Thoracic aorta (tissue), 2 donors: ENCODE results near the gene CES2. TPM values are rescaled to one million over a fixed set of nuclear protein-coding genes. Genes with fewer than 3 reads are reported as not detected.
"Not testable (repeated sequence)": the region's sequence is repeated elsewhere in the genome, so short reads cannot be mapped to it uniquely, and the experiment has no call there.

ENCODE experiments used
- ATAC-seq: fragments of 150-250 bp; one replicate; pipeline ENCODE4 v1.8.0; 2017; ENCODE audit warnings: low read depth; ENCODE audit not compliant: insufficient number of reproducible peaks, low FRiP score
- DNase-seq: peaks from one replicate; pipeline ENCODE4 v3.0.0-alpha.2; 2020; ENCODE audit warnings: low spot score
- H3K27ac ChIP-seq, 2 donors: fragments of 200-600 bp; sonication (generic); 1 replicate in 1 of 2; 2 replicates in 1 of 2; pipeline ENCODE4 v1.5.1; 2016; ENCODE audit warnings: mild to moderate bottlenecking in 2 of 2, moderate library complexity in 2 of 2
- H3K27me3 ChIP-seq: fragments of 200-600 bp; sonication (generic); replicated peaks from 2 replicates; pipeline ENCODE4 v1.6.0; 2016; ENCODE audit warnings: mild to moderate bottlenecking; ENCODE audit not compliant: insufficient read depth
- H3K36me3 ChIP-seq: fragments of 200-600 bp; sonication (generic); one replicate; pipeline ENCODE4 v1.5.1; 2016
- H3K4me1 ChIP-seq, 2 donors: fragments of 200-600 bp; sonication (generic); 1 replicate in 1 of 2; 2 replicates in 1 of 2; pipeline versions ENCODE4 v1.5.1 to v1.6.0; 2016; ENCODE audit warnings: low read depth in 2 of 2, mild to moderate bottlenecking in 1 of 2; ENCODE audit not compliant: control insufficient read depth in 1 of 2
- H3K4me3 ChIP-seq: fragments of 200-600 bp; sonication (generic); 2 replicates; pipeline ENCODE4 v1.5.1; 2016; ENCODE audit warnings: mild to moderate bottlenecking
- H3K9me3 ChIP-seq: fragments of 200-600 bp; sonication (generic); 2 replicates; pipeline ENCODE4 v1.5.1; 2016
- total RNA-seq, 2 donors: library from RNA; depleted of rRNA; stranded (reverse); fragments of >200 nt; gene quantifications; one replicate each; pipeline versions ENCODE4 v1.1.0 to v1.2.3, GENCODE V29; 2016
- TF ChIP-seq, protein P1 (sequence below): fragments of 200-600 bp; sonication (generic); IDR thresholded peaks from one replicate; pipeline ENCODE4 v1.5.1; 2019; ENCODE audit warnings: antibody characterized with exemption

Gene CES2
- total RNA-seq, 2 donors from 2014 or later, result 29.8 to 92.7 TPM

DNA sequence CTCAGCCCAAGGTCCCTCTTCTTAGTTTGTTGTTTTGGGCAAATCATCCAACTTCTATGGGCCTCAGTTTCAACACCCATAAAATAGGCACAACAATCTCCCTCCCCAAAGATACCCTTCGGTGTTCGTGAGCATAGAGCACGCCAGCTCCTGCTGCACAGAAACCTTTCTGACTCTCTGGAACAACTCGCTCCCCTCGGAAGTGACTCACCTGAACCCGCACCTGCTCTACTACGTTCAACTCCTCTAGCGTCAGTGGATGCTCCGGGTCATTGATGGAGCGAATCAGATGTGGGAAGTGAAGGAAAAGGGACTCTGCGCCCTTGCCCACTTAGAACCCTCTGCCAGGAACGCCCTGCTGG, 1.6 kb upstream of the CES2 start:
- ATAC-seq (no peak), DNase-seq (no peak)
- no peaks in the 10 kb centered on the region for H3K9me3 ChIP-seq
- peaks cover 15 to 41% of the 10 kb centered on the region in 2 donors for H3K4me1 ChIP-seq
- H3K27ac ChIP-seq, result peak overlapping the region; percentile 81 to 91
- TF ChIP-seq, protein P1, sequence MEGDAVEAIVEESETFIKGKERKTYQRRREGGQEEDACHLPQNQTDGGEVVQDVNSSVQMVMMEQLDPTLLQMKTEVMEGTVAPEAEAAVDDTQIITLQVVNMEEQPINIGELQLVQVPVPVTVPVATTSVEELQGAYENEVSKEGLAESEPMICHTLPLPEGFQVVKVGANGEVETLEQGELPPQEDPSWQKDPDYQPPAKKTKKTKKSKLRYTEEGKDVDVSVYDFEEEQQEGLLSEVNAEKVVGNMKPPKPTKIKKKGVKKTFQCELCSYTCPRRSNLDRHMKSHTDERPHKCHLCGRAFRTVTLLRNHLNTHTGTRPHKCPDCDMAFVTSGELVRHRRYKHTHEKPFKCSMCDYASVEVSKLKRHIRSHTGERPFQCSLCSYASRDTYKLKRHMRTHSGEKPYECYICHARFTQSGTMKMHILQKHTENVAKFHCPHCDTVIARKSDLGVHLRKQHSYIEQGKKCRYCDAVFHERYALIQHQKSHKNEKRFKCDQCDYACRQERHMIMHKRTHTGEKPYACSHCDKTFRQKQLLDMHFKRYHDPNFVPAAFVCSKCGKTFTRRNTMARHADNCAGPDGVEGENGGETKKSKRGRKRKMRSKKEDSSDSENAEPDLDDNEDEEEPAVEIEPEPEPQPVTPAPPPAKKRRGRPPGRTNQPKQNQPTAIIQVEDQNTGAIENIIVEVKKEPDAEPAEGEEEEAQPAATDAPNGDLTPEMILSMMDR, result no peak
- no peaks in the 10 kb centered on the region for H3K27me3 ChIP-seq
- peak overlapping the region; percentile 98 for H3K4me3 ChIP-seq
- peaks cover 5% of the 10 kb centered on the region for H3K36me3 ChIP-seq

DNA sequence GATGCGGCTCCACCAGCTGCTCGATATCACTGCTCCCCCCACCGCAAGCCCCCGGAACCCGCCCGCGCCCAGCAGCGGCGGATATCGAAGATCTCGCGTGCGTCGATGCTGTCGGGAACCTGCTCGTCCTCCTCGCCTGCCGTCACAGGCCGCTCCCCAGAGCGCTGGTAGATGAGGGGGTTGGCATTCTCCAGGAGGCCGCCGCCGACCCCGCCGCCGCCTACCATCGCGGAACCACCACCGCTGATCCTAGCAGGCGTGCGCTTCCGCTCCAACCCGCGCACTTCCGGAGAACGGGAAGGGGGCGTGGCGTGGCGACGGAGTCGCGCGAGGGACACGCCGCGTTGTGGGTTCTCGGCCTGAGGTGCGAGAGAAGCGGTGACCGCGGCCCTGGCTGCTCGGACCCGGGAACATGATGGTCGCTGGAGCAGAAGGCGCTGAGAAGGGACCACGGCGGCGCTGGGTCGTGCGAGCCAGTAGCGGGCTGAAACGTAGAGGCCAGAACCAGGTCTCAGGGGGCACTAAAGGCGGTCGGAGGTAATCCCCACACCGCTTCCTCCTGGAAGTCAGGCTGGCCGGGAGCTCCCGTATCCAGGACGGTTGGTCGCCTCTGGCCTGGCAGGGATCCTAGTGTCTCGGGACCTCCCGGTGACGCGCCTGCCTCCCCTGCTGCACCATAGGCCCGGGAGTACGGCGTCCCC, 1.0 kb upstream of the CES2 start, which contains the start of gene CIAO2B:
Gene CIAO2B, minus strand, starts transcription at position 265 of the 701 bp plus-strand sequence. Its CDS starts 38 bp downstream, at position 227.
- peak; percentile 71 for ATAC-seq
- no peak for DNase-seq
- peak within 1 kb of the TSS; percentile 81 to 91 for H3K27ac ChIP-seq
- H3K27me3 ChIP-seq, result no peaks in the 10 kb centered on the region
- peak within 1 kb of the TSS; percentile 98 for H3K4me3 ChIP-seq
- no peaks in the 10 kb centered on the region for H3K9me3 ChIP-seq
- TF ChIP-seq, protein P1, result no peak
- peaks cover 15 to 37% of the 10 kb centered on the region in 2 donors for H3K4me1 ChIP-seq
- H3K36me3 ChIP-seq, result peaks cover 7% of the 10 kb centered on the region

DNA sequence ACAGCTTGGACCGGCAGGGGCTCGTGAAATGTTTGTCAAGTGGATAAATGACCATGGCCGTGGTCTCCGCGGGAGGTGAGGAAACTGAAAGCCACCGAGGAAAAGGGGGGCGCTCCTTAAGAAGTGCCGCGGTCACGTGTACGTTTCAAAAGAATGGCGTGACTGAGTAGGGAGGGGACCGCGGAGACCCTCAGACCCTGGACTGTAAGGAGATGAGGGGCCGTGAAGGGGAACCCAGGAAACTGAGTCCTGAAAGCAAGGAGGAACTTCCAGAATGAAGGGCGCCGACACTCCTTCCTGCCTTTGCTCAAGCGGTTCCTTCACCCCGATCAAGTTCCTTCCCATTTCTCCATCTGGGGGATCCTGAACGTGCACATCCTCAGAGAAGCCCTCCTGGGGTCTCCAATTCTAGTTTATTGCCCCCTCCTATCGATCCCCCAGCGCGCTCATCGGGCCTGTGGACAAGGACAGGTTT, 440 bp upstream of the CES2 start:
- Histone ChIP-seq H3K4me3 (peak overlapping the region; percentile 98), H3K4me1 (peaks cover 15 to 37% of the 10 kb centered on the region in 2 donors), H3K27ac (peak overlapping the region; percentile 81 to 91)
- not testable (repeated sequence) for ATAC-seq, H3K27me3 ChIP-seq, H3K9me3 ChIP-seq, DNase-seq, H3K36me3 ChIP-seq

DNA sequence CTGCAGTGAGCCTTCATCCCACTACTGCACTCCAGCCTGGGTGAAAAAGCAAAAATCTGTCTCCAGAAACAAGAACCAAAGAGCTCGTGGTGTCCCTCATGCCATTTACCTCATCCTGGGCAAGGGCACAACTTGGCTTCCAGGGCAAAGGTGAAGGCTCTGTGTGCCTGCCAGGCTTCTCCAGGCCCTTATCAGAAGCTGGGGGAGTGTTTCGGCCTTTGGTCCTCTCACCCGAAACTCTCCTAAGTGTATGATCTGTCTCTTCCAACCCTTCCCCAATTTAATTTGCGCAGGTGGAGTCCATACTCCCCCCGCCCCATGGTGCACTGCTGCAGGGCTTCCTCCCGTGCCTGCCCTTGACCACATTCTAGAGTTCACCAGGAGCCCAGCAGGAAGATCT, 1.1 kb downstream of the CES2 start:
- H3K36me3 ChIP-seq, result peaks cover 21% of the 10 kb centered on the region
- no peak overlapping the region for H3K4me3 ChIP-seq
- TF ChIP-seq, protein P1, result no peak

DNA sequence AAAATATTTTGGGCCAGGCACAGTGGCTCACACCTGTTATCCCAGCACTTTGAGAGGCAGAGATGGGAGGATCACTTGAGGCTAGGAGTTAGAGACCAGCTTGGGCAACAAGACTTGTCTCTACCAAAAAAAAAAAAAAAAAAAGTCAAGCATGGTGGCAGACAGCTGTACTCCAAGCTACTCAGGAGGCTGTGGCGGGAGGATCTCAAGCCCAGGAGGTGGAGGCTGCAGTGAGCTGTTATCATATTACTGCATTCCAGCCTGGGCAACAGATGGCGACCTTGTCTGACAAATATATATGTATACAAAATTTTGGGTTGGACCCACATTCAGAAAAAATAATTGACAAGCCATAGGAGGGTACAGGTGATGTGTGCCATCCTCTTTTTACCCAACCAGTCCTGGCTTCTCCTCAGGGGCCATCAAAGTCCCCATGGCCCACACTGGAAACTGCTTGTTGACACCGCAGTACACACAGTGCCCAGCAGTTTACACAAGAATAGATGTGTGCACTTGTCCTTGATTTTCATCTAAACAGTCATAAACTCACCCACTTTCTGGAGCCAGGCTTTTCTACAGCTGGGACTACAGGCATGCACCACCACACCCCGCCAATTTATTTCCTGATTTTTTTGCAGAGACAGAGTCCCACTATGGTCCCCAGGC, 1.7 kb downstream of the CES2 start:
- no peak for DNase-seq
- Histone ChIP-seq H3K36me3 (peaks cover 25% of the 10 kb centered on the region), H3K4me3 (no peak overlapping the region), H3K27me3 (no peaks in the 10 kb centered on the region), H3K27ac (no peak overlapping the region), H3K9me3 (no peaks in the 10 kb centered on the region), H3K4me1 (peaks cover 15 to 37% of the 10 kb centered on the region in 2 donors)
- TF ChIP-seq, protein P1, result no peak
- ATAC-seq, result no peak

More for the DNA sequence above, 1.1 kb downstream of the CES2 start:
- Histone ChIP-seq H3K4me1 (peaks cover 15 to 37% of the 10 kb centered on the region in 2 donors), H3K27ac (no peak overlapping the region), H3K9me3 (no peaks in the 10 kb centered on the region), H3K27me3 (no peaks in the 10 kb centered on the region)
- ATAC-seq, result no peak
- no peak for DNase-seq
